GM18867 (cell line): ENCODE results near the gene ASXL1.

Experiments
- ATAC-seq: cut with Tn5 transposase; IDR thresholded peaks from one replicate; pipeline ENCODE4 v1.9.1; 2021; ENCODE audit warnings: mild to moderate bottlenecking, moderate library complexity; ENCODE audit not compliant: unreplicated experiment

Gene ASXL1

DNA sequence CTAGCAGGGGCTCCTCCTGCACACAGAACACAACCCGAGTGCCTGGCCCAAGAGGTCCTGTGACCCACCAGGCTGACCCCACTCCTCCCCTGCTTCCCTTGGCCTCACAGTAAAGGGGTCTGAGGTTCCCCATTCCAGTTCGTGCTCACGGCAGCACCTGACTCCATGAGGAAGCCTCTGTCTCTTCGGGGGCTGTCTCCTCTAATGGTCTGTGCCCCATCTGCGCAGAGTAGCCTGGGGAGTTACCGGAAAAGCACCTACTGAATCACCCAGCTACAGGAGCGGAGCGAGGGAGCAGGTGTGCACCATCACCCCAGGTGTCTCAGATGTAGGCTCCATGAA lies 93.2 kb downstream of the ASXL1 start:
- ATAC-seq, result no peak

DNA sequence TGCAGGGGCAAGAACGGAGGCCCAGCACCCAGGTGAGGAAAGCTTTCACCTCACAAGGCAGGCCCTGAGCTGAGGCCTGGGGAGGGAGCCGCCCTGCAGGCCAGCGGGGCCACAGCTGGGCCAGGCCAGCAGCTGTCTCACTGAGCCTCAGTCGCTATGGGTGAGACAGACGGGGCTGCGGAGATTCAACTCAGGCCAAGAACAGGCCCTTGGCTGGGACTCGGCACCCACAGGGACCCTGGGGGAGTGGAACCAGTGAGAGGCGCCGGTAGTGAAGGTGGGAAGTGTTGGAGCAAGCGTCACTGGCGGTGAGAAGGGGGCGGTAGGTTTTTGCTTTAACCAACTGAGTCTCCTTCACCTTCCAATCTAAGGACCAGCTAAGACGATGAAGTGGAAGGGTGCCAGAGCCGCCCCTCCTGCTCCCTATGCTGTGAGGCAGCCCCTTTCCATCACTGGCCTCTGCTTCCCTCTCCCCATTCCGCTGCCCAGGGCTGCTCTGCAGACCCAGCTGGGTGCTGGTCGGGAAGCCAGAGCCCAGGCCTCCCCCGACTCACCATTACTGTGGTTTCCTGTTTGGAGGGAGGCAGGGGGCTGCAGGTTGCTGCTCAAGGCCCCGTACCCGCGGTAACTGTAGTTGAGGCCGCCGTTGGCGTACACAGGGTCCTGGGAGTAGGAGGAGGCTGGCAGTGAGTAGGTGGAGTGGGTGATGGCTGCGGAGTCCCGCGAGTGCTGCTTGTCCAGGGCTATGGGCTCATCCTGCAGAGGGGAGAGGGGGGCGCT lies 93.7 kb downstream of the ASXL1 start:
- ATAC-seq, result no peak

DNA sequence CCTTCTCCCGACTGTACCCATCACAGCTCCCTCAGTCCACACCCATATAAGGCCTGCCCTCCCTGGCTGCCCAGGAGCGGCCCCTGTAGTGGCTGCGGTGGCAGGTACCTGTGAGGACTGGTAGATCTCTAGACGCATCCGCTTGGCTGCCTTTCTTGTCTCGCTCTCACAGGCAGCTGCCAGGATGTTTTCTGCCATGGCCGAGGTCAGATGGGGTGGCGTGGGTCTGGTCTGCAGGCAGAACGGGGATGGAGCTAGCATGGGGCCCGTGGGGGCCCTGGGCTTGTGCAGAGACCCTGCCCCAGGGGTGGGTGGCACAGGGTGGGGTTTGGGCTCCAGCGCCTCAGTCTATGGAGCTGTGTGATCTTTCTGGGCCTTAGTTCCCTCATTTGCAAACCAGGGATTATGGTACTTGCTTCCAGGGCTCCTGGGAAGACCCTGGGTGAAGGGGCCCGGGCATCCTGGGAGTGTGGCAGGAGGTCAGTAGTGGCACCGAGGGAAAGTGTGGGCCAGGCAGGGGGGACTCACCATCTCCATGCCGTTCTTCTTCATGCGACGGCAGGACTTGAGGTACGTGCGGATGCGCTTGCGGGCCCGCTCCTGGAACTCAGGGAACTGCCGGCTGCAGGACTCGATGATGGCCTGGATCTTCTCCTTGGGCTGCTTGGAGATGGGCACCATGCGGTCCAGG lies 94.8 kb downstream of the ASXL1 start:
- no peak for ATAC-seq

DNA sequence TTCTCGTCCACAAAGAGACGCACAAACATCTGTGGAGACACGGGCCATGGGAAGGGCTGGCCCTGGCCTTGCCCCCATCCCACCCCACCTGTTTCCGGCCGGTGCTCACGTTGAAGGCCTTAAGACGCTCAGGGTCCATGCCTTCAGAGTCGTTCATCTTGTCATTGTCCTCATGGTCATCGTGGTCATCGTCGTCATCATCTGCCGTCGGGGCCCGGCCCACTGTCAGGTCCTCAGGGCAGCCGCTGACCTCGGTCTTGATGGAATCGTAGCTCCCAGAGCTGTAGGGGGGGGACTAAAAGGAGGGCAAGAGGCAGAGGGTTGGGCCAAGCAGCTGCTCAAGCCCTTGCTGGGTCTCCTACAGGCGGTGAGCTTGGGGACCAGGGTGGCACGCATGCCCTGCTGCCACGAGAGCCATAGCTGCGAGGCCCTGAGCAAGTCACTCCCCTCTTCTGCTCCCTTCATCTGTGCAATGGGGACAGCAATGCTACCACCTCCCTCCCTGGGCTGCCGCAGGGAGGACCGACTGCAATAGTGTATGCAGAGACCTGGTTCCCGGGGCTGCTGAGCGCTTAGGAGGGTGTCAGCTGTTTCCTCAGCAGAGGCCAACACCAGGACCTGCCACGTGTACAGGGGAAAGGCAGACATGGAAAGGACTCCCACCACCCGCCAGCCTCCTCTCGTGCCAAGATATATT lies 95.5 kb downstream of the ASXL1 start:
- no peak for ATAC-seq

DNA sequence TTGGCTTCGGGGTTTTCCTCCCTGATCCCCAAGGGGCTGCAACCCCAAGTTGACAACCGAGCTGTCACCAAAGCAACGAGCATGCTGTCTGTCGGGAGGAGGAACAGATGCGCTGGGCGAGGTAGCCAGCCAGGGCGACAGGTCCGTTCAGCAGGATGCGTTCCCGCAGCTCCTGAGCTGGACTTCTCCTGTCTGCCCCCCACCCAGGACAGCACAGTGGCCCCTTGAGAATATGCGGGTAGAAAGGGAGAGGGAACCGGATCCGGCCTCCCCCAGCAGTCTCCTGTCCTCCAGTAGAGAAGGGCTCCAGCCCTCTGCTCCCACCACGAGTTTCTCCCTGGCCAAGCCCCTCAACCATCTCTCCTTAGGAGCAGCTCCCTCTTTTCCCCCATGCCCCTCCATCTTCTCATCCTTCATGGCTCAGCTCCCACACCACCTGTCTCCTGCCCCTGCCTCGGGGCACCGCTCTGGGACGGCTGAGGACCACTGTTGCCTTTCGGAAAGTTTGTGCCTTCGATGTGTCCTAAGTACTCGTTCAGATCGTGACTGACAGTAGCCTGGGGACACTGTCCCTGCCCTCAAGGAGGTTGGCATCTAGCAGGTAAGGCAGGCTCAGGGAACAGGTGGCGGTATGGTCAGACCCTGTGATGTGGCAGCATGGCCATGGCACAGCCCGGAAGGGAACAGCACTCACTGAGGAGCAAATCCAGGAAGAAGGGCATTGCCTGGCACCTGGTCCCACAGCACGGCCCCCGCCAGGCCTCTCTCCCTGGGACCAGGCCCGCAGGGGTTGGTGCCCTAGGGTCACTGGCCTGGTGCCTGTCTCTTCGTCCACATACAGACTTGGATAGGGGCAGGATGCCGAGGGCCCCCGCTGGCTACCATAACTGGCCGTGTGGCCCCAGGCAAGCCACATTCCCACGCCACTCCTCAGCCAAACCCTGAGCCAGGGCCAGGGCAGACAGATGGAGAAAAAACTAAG lies 96.3 kb downstream of the ASXL1 start:
- no peak for ATAC-seq

DNA sequence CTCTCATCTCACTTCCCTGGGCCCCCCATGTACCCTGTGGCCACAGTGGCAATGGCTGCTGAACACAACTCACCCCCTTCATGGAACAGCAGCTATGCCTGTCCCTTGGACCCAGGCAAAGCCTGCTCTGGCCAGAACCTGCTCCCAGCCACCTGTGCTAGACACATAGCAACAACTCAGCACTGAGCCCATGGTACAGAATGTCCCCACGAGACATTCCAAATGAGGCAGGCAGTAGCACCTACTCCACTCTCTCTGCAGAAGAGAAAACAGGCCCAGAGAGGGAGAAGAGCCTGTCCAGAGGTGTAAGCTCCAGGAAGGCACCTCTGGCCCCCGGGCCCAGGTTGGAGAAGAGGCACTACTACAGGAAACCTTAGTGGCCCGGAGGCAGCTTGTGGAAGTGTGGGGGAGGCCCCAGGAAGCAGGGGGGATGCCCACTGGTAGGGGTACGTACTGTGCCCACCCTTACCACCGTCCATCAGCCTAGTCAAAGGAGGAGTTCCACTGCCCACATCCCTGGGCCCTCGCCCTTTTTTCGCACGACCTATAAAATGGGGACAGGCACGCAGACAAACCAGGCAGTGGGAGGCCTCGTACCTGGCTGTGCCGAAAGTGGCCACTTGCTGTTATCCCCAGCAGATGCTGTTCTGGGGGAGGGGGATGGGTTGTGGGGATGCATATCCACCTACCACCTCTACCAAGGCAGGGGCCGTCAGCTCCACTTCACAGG lies 97.2 kb downstream of the ASXL1 start:
- ATAC-seq, result no peak

DNA sequence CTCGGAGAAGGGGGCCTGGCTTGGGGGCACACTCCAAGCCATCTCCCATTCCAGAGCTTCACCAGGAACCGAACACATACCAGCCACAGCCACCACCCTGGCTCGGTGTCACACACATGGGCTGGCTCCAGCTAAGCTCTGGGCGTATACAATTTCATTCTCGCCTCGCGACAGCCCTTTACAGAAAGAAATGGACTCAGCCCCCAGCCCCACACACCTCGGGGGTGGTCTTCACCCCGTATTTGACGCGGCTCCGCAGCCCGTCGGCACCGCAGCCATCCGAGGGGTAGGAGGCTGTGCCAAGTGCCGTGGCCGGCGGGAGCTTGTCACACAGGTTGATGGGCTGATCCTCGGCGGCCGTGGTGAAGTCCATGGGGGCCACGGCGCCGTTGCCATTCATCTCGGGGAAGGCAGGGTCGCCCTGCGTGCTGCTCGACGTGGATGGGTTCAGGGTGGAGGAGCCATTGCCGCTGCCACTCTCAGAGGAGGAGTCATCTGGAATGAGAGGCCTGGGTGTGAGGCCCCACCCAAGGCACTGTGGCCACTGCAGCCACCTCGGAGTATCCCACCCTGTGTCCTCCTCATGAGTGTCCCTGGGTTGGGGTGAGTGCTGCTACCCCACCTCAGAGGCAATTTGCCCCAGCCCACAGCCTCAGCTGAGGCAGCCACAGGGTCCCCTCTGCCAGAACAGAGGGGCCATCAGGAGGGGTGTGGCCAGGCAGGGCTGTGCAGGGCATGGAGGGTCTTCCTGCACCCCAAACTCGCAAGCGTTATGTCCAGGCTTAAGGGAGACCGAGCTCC lies 98.0 kb downstream of the ASXL1 start:
- ATAC-seq, result no peak

DNA sequence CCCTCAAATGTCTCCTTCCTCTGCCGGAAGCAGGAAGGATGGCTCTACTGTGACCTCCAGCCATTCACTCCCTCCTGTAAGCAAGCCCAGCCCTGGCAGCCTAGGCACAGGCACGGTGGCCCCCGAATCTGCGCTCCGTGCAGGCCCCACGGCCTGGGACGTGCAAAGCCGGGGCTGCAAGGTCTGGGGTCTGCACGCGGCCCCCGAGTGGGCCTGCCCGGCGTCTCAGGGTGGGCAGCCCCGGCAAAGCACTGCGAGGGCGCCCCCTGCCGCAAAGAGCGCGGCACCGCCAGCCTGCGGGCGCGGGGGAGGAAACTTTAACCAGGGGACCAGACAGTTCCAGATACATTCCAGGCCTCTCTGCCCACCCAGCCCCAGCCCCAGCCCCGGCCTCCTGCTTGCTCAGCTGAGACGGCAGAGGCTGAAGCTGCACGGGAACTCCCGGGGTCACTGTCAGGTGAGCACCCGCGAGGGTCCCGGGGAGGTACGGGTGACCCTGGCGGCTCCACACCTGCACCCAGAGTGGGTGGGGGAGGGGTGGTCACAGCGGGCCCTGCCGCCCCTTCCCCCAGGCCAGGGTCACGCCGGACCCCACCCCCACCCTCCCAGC lies 98.8 kb downstream of the ASXL1 start:
- no peak for ATAC-seq

DNA sequence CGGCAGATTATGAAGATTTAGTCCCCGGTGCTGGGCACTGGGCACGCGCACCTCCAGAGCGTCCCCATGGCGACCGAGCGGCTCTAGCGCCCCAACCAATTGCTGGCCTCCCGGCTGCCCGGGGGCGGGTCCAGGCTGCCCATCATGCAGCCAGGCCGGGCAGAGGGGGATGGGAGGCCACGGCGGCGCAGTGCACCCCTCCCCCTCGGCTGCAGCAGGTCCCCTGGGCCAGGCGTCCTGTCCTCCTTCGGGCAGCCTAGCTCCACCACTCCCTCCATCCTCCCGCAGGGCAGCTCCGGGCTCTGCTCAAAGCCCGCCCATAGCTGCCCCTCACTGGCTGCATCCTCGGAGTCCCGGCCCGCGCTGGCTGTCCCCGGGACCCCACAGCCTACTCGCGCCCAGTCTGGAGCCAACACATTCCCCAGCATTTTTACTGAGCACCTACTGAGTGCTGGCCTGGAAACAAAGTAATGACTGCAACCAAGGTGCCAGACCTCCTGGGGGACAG lies 99.4 kb downstream of the ASXL1 start:
- no peak for ATAC-seq

DNA sequence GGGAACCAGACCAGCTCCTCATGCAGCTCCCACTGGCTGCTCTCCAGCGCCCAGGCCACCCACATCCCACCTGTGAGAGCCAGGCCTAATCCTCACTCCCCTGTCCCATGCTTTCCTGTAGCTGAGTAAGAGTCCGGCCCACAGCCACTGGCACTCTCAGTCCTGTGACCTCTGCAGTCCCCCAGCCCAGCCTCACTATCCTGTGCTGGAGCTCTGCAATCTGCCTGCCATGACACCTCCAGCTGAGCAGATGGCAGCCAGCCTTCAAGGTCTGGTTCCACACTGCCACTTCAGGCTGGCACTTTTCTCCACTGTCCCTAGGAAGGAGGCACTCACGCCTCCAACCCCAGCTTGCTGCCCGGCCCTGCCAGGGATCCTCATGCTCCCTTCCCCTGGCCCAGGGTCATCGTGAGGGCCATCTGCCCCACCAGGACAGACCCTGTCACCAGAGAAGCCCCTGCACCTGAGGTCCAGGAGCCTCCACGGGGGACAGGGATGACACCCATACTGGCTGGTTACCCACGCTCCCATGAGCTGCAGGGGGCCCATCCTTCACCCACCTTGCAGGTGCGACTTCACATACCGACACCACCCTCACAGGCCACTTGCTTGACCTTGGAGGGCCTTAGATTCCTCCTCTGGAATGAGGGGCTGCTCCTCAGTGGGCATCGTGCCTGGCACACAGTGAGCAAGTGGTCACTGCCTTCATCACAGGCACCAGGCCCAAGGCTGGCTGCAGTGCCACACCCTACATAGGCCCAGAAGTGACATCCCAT lies 100.1 kb downstream of the ASXL1 start:
- no peak for ATAC-seq

DNA sequence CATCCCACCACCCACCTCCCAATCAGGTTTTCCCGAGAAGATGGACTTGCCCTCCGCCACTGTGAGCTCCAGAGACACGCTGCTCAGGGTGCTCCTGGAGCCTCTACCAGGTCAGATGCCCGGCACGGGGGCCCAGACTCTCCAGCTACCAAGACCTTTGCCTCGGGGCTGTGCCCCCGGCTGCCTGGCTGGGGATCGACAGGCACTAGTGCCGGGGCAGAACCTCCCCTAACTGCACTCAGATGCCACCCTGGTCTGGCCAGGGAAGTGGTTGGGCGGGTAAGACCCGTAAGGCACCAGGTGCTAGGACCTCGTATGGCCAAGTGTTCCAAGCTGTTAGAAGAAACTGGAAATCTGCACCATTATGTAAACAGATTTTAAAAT lies 100.7 kb downstream of the ASXL1 start:
- ATAC-seq, result no peak

DNA sequence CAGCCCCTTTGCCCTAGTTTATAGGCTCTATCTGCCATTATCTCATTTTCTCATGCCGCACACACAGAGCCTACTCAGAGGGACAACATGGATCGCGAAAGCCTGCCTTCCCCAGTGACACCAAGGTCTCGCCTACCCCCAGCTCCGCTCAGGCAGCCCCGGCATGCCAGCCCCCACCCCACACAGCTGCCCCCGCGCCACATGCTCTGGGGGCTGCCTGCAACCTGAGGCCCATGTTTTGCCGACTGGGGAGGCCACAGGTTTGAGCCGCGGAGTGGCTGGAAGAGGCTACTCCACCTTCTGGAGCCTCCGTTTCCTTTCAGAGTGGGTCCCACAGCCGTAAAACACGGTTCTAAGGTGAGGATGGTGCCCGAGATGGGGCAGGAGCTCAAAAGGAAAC lies 102.1 kb downstream of the ASXL1 start:
- no peak for ATAC-seq

DNA sequence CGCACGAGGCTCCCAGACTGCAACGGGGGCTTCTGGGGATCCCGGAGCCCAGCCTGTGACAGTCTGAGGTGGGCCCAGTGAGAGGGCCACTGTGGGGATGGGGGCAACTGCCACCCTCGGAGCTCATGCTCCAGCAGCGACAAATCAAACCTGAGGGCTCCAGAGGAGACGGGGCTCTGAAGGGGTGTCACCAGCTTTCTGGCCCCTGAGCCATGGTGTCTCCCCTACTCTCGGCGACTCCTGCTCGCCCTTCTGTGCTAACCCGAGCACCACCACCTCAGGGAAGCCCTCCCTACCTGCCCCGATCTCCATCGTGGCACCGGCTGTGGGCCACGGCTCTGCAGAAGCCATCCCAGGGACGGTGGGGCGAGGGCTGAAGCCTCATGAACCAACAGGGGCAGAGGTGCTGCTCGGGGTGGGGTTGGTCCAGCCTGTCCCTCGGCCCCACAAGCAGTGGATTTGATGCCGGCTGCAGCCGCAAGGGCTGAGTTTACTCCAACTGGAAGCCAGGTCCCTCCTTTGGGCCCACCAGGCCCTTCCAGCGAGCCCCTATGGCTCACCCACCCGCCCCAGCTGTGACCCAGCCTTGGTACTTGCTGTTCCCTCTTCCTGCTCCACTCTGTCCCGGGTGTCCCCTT lies 102.7 kb downstream of the ASXL1 start:
- no peak for ATAC-seq

DNA sequence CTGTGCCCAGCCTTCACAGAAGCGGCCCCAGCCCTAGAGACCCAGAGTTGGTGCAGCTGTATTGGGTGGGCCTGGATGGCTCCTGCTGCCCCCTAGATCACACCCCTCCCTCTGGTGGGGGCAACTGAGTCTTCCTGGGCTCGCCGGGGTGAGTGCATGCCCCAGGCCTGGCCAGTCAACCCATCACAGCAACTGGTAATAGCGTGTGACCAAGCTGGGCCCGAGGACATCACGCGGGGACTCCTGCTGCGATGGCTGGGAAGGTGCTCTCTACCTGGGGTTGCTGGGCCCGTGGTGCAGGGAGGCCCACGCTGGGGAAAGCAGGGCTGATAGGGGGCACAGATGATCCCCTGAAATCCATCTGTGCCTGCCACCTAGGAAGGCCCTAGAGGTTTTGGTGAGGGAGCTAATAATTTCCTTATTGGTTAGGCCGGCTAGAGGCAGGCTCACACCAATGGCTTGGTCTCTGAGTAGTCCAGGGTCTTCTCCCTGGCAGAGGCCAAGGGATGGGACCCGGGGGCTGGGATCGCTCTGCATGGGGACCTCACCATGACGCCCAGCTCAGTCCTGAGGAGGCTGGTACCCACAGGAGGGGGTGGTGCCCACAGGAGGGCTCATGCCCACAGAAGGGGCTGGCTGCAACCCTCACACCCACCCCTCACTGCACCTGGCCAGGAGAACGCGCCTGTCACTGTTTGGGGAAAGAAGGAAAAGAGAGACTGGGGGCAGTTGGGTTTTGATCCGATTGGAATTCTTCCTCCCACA lies 103.9 kb downstream of the ASXL1 start:
- no peak for ATAC-seq

DNA sequence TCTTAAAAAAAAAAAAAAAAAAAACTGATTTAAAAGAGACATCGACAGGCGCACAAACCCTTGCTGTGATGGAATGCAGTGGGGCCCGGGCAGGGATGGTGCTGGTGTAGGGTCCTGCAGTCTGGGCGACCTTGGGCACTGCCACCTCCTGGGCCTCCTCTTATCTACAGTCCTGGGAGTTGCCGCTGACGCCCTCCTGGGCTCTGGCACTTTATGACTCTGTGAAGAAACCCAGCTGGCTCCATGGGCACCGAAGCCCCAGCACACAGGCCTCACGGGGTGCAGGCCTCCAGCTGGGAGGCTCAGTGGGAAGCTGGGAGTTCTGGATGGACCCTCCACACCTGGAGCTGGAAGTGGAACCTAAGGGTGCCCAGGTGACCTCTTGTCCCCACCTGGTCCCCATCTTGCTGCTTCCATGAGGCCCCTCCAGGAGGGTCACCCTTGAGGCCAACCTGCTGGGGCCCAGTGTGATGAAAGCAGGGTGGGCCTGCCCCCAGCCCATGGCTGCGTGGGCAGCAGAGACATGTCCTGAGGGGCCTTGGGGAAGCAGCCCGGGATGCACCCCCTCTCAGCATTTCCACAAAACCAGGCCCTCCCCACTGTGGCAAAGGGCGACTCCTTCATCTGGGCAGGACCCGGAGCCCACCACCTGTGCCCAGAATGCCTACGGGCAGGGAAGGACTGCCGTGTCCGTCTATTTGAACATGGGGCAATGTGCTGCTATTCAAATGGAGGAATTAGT lies 104.9 kb downstream of the ASXL1 start:
- ATAC-seq, result no peak
